Neuronal stem cell (in vitro differentiated cells): ENCODE results near the gene ZNF99.
"Not testable (repeated sequence)": the region's sequence is repeated elsewhere in the genome, so short reads cannot be mapped to it uniquely, and the experiment has no call there.

Experiments
- DNase-seq: peaks from one replicate; pipeline ENCODE4 v3.0.0-alpha.2; 2013; ENCODE audit warnings: low spot score
- H2AFZ ChIP-seq: one replicate; pipeline ENCODE4 v1.6.1; 2013; ENCODE audit warnings: mild to moderate bottlenecking, low read length, inconsistent platforms
- H2AK5ac ChIP-seq: 2 replicates; pipeline ENCODE4 v1.6.1; 2013; ENCODE audit warnings: low read depth, mild to moderate bottlenecking, inconsistent platforms, low read length, moderate library complexity, mixed read lengths
- H2BK120ac ChIP-seq: 2 replicates; pipeline ENCODE4 v1.6.1; 2013; ENCODE audit warnings: low read depth, mild to moderate bottlenecking, inconsistent platforms, low read length, moderate library complexity, mixed read lengths
- H2BK12ac ChIP-seq: one replicate; pipeline ENCODE4 v1.6.1; 2013; ENCODE audit warnings: low read length, inconsistent platforms
- H2BK15ac ChIP-seq: 2 replicates; pipeline ENCODE4 v1.6.1; 2013; ENCODE audit warnings: mild to moderate bottlenecking, low read length, inconsistent platforms, mixed read lengths
- H2BK5ac ChIP-seq: one replicate; pipeline ENCODE4 v1.6.1; 2013; ENCODE audit warnings: inconsistent platforms, mild to moderate bottlenecking, low read length, moderate library complexity
- H3K14ac ChIP-seq: one replicate; pipeline ENCODE4 v1.6.1; 2013; ENCODE audit warnings: low read length, inconsistent platforms
- H3K18ac ChIP-seq: 2 replicates; pipeline ENCODE4 v1.6.1; 2013; ENCODE audit warnings: low read length, inconsistent platforms
- H3K23ac ChIP-seq: 2 replicates; pipeline ENCODE4 v1.6.1; 2013; ENCODE audit warnings: low read depth, mild to moderate bottlenecking, mixed read lengths, low read length, inconsistent platforms; ENCODE audit not compliant: poor library complexity
- H3K27ac ChIP-seq: replicated peaks from 3 replicates; pipeline ENCODE4 v1.5.1; 2013; ENCODE audit warnings: low read length, inconsistent platforms
- H3K27me3 ChIP-seq, 3 experiments: 2 replicates each; pipeline ENCODE4 v1.6.1; 2013; ENCODE audit warnings: low read length in 3 of 3, mild to moderate bottlenecking in 2 of 3, inconsistent platforms in 1 of 3, low read depth in 1 of 3, mixed read lengths in 1 of 3, moderate library complexity in 1 of 3; ENCODE audit not compliant: control insufficient read depth in 3 of 3, insufficient read depth in 3 of 3
- H3K36me3 ChIP-seq, 2 donors: replicated peaks in 1 of 2; 2 replicates each; pipeline ENCODE4 v1.6.1; 2013; ENCODE audit warnings: low read length in 2 of 2; ENCODE audit not compliant: control insufficient read depth in 2 of 2, insufficient read depth in 2 of 2
- H3K4ac ChIP-seq: 2 replicates; pipeline ENCODE4 v1.6.1; 2013; ENCODE audit warnings: inconsistent platforms, mild to moderate bottlenecking, low read length, moderate library complexity
- H3K4me1 ChIP-seq, 2 donors: 1 replicate in 1 of 2; 2 replicates in 1 of 2; pipeline ENCODE4 v1.6.1; 2013; ENCODE audit warnings: low read length in 2 of 2, low read depth in 1 of 2; ENCODE audit not compliant: control insufficient read depth in 2 of 2, insufficient read depth in 1 of 2
- H3K4me2 ChIP-seq: one replicate; pipeline ENCODE4 v1.6.1; 2013; ENCODE audit warnings: mild to moderate bottlenecking, low read length, inconsistent platforms; ENCODE audit not compliant: insufficient read depth, poor library complexity, severe bottlenecking
- H3K4me3 ChIP-seq, 2 donors: 2 replicates each; pipeline ENCODE4 v1.5.1; 2013; ENCODE audit warnings: low read length in 2 of 2, mild to moderate bottlenecking in 2 of 2, inconsistent platforms in 1 of 2, moderate library complexity in 1 of 2
- H3K79me1 ChIP-seq: one replicate; pipeline ENCODE4 v1.6.1; 2013; ENCODE audit warnings: low read depth, mild to moderate bottlenecking, inconsistent platforms, low read length, moderate library complexity
- H3K9ac ChIP-seq: one replicate; pipeline ENCODE4 v1.6.1; 2013; ENCODE audit warnings: mild to moderate bottlenecking, low read depth, low read length, inconsistent platforms; ENCODE audit not compliant: poor library complexity
- H3K9me3 ChIP-seq, 2 donors: replicated peaks in 1 of 2; 2 replicates each; pipeline versions ENCODE3 to v1.6.1; 2013; ENCODE audit warnings: low read length in 2 of 2, mild to moderate bottlenecking in 2 of 2, inconsistent platforms in 1 of 2, low read depth in 1 of 2, mixed read lengths in 1 of 2, moderate library complexity in 1 of 2; ENCODE audit not compliant: control insufficient read depth in 2 of 2, insufficient read depth in 1 of 2
- H4K8ac ChIP-seq: one replicate; pipeline ENCODE4 v1.6.1; 2013; ENCODE audit warnings: low read depth, mild to moderate bottlenecking, inconsistent platforms, low read length, moderate library complexity
- H4K91ac ChIP-seq: one replicate; pipeline ENCODE4 v1.6.1; 2013; ENCODE audit warnings: low read length, low read depth, mild to moderate bottlenecking, inconsistent platforms; ENCODE audit not compliant: poor library complexity
- WGBS, 2 donors: extraction: QIAGEN DNeasy Blood & Tissue Kit; methylation state at CpG; one replicate each; pipeline ENCODE4 v1.1.7; 2013; ENCODE audit warnings: missing lambda C conversion rate in 2 of 2, mixed read lengths in 1 of 2; ENCODE audit not compliant: insufficient read length in 2 of 2, insufficient replicate concordance in 1 of 2; ENCODE audit errors: extremely low coverage in 2 of 2; 5-methylcytosine and 5-hydroxymethylcytosine counted together

The ZNF99 gene

GRCh38 chr19:22807061-22807835 lies 23.3 kb upstream of the ZNF99 start:
- Histone ChIP-seq H3K4me1 (no peaks in the 10 kb centered on the region), H3K9me3 (peaks cover 0 to 32% of the 10 kb centered on the region in 2 donors), H3K9ac (no peak overlapping the region), H3K27me3 (no peaks in the 10 kb centered on the region), H3K4ac (no peak overlapping the region), H3K18ac (no peak overlapping the region), H2BK5ac (no peak overlapping the region), H2BK15ac (no peak overlapping the region), H2BK12ac (no peak overlapping the region), H4K91ac (no peak overlapping the region), H3K4me3 (no peak overlapping the region), H4K8ac (no peak overlapping the region), H3K14ac (no peak overlapping the region), H2AK5ac (no peak overlapping the region), H2AFZ (no peak overlapping the region), H3K27ac (no peak overlapping the region), H3K4me2 (no peak overlapping the region), H2BK120ac (no peak overlapping the region), H3K23ac (no peak overlapping the region), H3K36me3 (no peaks in the 10 kb centered on the region), H3K79me1 (no peaks in the 10 kb centered on the region)
- DNase-seq: no peak
- no CpG with 5 or more reads among the region's 72 CpGs for WGBS, 2 donors

GRCh38 chr19:22806418-22806817 lies 22.5 kb upstream of the ZNF99 start:
- WGBS, 2 donors: no CpG with 5 or more reads among the region's 11 CpGs

GRCh38 chr19:22797040-22797439 lies 13.1 kb upstream of the ZNF99 start:
- Histone ChIP-seq H4K8ac (no peak overlapping the region), H2BK120ac (no peak overlapping the region), H4K91ac (no peak overlapping the region), H2BK15ac (no peak overlapping the region), H3K9ac (no peak overlapping the region), H3K27ac (no peak overlapping the region), H3K4me2 (no peak overlapping the region), H2AK5ac (no peak overlapping the region), H2BK12ac (no peak overlapping the region), H3K36me3 (no peaks in the 10 kb centered on the region), H3K27me3 (no peaks in the 10 kb centered on the region), H3K4ac (no peak overlapping the region), H3K79me1 (no peaks in the 10 kb centered on the region), H3K9me3 (peaks cover 0 to 12% of the 10 kb centered on the region in 2 donors), H3K4me1 (no peaks in the 10 kb centered on the region), H3K18ac (no peak overlapping the region), H2AFZ (no peak overlapping the region), H3K14ac (no peak overlapping the region), H3K4me3 (no peak overlapping the region), H2BK5ac (no peak overlapping the region), H3K23ac (no peak overlapping the region)
- WGBS, 2 donors: no CpG with 5 or more reads among the region's 5 CpGs
- DNase-seq: no peak

More at GRCh38 chr19:22806418-22806817, 22.5 kb upstream of the ZNF99 start:
- H2BK5ac ChIP-seq: no peak overlapping the region
- H3K18ac ChIP-seq: no peak overlapping the region
- H3K27ac ChIP-seq: no peak overlapping the region
- no peak overlapping the region for H2AK5ac ChIP-seq
- no peak for DNase-seq
- H3K36me3 ChIP-seq: no peaks in the 10 kb centered on the region
- no peak overlapping the region for H2AFZ ChIP-seq
- H3K79me1 ChIP-seq: no peaks in the 10 kb centered on the region
- no peak overlapping the region for H3K23ac ChIP-seq
- H3K27me3 ChIP-seq: no peaks in the 10 kb centered on the region
- no peak overlapping the region for H3K4me2 ChIP-seq
- H4K8ac ChIP-seq: no peak overlapping the region
- H3K14ac ChIP-seq: no peak overlapping the region
- H3K4me1 ChIP-seq: no peaks in the 10 kb centered on the region
- no peak overlapping the region for H4K91ac ChIP-seq
- no peak overlapping the region for H3K4ac ChIP-seq
- no peak overlapping the region for H3K9ac ChIP-seq
- peaks cover 0 to 34% of the 10 kb centered on the region in 2 donors for H3K9me3 ChIP-seq
- H3K4me3 ChIP-seq: no peak overlapping the region
- H2BK15ac ChIP-seq: no peak overlapping the region
- no peak overlapping the region for H2BK120ac ChIP-seq
- H2BK12ac ChIP-seq: no peak overlapping the region

DNA sequence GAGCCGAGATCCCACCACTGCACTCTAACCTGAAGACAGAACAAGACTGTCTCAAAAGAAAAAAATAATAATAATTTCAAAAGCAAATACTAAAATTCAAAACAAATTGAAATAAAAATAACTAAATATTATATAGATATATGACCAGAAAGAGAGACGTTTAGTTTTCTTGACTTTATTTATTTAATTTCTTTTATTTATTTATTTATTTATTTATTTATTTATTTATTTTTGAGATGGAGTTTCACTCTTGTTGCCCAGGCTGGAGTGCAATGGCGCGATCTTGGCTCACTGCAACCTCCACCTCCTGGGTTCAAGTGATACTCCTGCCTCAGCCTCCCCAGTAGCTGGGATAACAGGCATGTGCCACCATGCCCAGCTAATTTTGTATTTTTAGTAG lies 8.9 kb upstream of the ZNF99 start:
- H4K8ac ChIP-seq, H3K27me3 ChIP-seq, H2BK15ac ChIP-seq, H3K9ac ChIP-seq, H3K4me3 ChIP-seq, H3K18ac ChIP-seq, H3K27ac ChIP-seq, H3K4me2 ChIP-seq, H3K14ac ChIP-seq, H2BK120ac ChIP-seq, H2AK5ac ChIP-seq, H3K9me3 ChIP-seq, DNase-seq, H3K36me3 ChIP-seq, H4K91ac ChIP-seq, H3K4me1 ChIP-seq, H2BK12ac ChIP-seq, H3K79me1 ChIP-seq, H2BK5ac ChIP-seq, H3K23ac ChIP-seq, H2AFZ ChIP-seq, H3K4ac ChIP-seq: not testable (repeated sequence)
- no CpG with 5 or more reads among the region's 4 CpGs for WGBS, 2 donors
